Stimulated activated CD8-positive, alpha-beta memory T cell treated with anti-CD3 and anti-CD28 coated beads, Interleukin-7, amount 100 ng/mL, for 24 hours (primary cell): Measurements from ENCODE around the gene VAPA.

Experiments used
- DNase-seq: peaks from one replicate; pipeline ENCODE4 v3.0.0-alpha.2; 2020; ENCODE audit warnings: low read depth

VAPA gene

GRCh38 chr18:10006311-10006893 is 92.6 kb downstream of the VAPA start:
- DNase-seq = no peak

- no peak for DNase-seq
These were observed 94.3 kb downstream of the VAPA start for GRCh38 chr18:10008006-10008647.
